ENCODE results near the gene ARF5.

ARF5 gene

GRCh38 chr7:127635659-127636285 is 47.6 kb downstream of the ARF5 start:
- no peak for DNase-seq (ENCODE audit: low read depth)

GRCh38 chr7:127638197-127638596 is 50.0 kb downstream of the ARF5 start:
- no peak for DNase-seq (ENCODE audit: low read depth)
